ENCODE results near the gene ASB7. TPM values are rescaled to one million over a fixed set of nuclear protein-coding genes. Genes with fewer than 3 reads are reported as not detected.

The ASB7 gene
- total and polyA plus RNA-seq, 12 donors = 2.7 to 25.2 (median 11.1) TPM

GRCh38 chr15:100663086-100663914, 60.9 kb downstream of the ASB7 start:
- no peaks in the 10 kb centered on the region for H3K27me3 ChIP-seq
- H3K36me3 ChIP-seq (replicated peaks in 1 of 2) = no peaks in the 10 kb centered on the region
- no peaks in the 10 kb centered on the region for H3K4me1 ChIP-seq (replicated peaks in 1 of 2)
- no peaks in the 10 kb centered on the region for H3K9me3 ChIP-seq (replicated peaks in 1 of 3)
- no peak overlapping the region for H3K27ac ChIP-seq
- DNase-seq = peak in 1 of 7 donors; percentile 35
- no peak for TF ChIP-seq CTCF (IDR thresholded peaks at IDR 0.05)
- TF ChIP-seq POLR2A (IDR thresholded peaks at IDR 0.05) = no peak
- 53 to 68% (median 63%) methylated on average over 13 of the region's 13 CpGs for WGBS, 4 donors
- intact Hi-C loops (cut with DNase I) = loop anchor here in 1 of 2 donors (10.0 kb wide), 1 partner anchor 82 kb away; no protein-coding TSS in a partner anchor
- H3K4me3 ChIP-seq = no peak overlapping the region

- 47 to 58% (median 51%) methylated on average over 11 of the region's 11 CpGs for WGBS, 4 donors
- no peaks in the 10 kb centered on the region for H3K4me1 ChIP-seq (replicated peaks in 1 of 2)
- intact Hi-C loops (cut with DNase I) = loop anchor here in 1 of 2 donors (10.0 kb wide), 1 partner anchor 81 kb away; no protein-coding TSS in a partner anchor
These were observed 61.5 kb downstream of the ASB7 start for GRCh38 chr15:100663915-100664281.

DNA sequence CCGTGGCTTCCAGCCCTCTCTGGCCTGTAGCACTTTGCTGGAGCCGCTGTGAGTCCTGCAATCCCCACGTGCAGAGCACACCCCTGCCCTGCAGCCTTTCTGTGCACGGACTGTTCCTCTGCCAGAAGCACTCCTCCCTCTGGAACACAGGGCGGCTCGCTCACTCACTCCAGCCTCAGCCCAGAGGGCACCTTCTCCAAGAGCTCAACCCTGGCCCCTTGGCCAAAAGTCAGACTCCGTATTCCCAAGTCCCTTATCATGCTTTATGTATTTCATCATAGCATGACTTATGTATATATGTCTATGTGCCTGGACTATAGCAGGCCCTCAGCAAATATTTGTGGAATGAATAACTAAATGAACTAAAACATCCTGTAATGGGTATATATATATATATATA, 63.2 kb downstream of the ASB7 start:
- intact Hi-C loops (cut with DNase I) = loop anchor here in 1 of 2 donors (5.0 to 10.0 kb wide), 2 partner anchors 79 to 207 kb away; no protein-coding TSS in a partner anchor
- H3K36me3 ChIP-seq (replicated peaks in 1 of 2) = no peaks in the 10 kb centered on the region
- H3K9me3 ChIP-seq (replicated peaks in 1 of 3) = no peaks in the 10 kb centered on the region
- peak in 1 of 7 donors; percentile 49 for DNase-seq
- TF ChIP-seq POLR2A (IDR thresholded peaks at IDR 0.05) (no peak), CTCF (IDR thresholded peaks at IDR 0.05) (no peak)
- no peak overlapping the region for H3K4me3 ChIP-seq
- WGBS, 4 donors = 62 to 69% (median 67%) methylated on average over 7 of the region's 7 CpGs
- H3K4me1 ChIP-seq (replicated peaks in 1 of 2) = no peaks in the 10 kb centered on the region
- no peaks in the 10 kb centered on the region for H3K27me3 ChIP-seq
- H3K27ac ChIP-seq = no peak overlapping the region

More at GRCh38 chr15:100663915-100664281, 61.5 kb downstream of the ASB7 start:
- no peak for DNase-seq
- H3K4me3 ChIP-seq = no peak overlapping the region
- H3K27ac ChIP-seq = no peak overlapping the region
- TF ChIP-seq CTCF (IDR thresholded peaks at IDR 0.05) (no peak), POLR2A (IDR thresholded peaks at IDR 0.05) (no peak)
- H3K36me3 ChIP-seq (replicated peaks in 1 of 2) = no peaks in the 10 kb centered on the region
- H3K27me3 ChIP-seq = no peaks in the 10 kb centered on the region
- no peaks in the 10 kb centered on the region for H3K9me3 ChIP-seq (replicated peaks in 1 of 3)

DNA sequence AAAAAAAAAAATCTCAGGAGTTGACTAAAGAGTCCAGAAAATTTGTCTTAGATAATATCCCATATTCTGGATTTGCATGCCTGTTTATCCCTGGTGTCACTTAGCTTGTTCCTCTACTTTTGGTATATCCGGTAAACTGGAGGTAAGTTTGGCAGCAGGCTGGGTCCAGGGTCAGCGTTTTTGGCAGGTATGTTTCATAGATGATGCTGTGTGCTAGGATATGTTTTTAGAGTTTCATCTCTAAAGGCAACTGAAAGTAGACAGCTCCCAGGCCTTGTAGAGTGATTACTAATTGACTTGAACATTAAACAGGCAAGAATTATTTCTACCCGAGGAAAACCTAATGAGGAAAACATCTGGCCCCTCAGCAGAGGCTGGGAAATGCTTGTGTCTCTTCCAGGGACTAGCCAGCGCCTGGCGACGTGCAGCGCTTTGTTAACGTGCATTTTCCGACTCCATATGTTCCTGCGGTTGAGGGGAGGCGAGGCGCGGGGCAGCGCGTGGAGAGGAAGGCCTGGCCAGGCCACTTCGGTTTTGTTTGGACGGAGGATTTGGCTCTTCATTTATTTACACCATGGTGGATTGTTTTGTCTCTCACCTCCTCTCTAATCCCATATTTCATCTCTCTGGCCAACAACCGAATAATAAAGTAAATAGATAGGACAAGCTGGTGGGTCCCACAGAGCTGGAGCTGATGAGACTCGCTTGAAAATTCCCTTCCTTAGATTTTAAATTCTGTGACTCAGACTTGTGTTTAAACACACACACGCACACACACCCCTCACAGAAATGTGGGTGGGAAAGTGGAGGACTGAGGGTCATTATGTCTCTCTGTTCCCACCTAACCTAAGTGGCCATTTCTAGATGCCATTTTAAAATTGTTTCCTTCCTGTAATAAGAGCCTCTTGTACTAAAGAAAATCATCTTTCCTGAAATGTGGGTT, 65.3 kb downstream of the ASB7 start:
- H3K27ac ChIP-seq = peak overlapping the region in 2 of 5 donors; percentile 17 to 59

More for the DNA sequence above, 65.3 kb downstream of the ASB7 start:
- no peak for TF ChIP-seq CTCF (IDR thresholded peaks at IDR 0.05)
- no peaks in the 10 kb centered on the region for H3K9me3 ChIP-seq (replicated peaks in 1 of 3)
- no peaks in the 10 kb centered on the region for H3K36me3 ChIP-seq (replicated peaks in 1 of 2)
- DNase-seq = peak in 1 of 7 donors; percentile 52
- no peaks in the 10 kb centered on the region for H3K27me3 ChIP-seq
- intact Hi-C loops (cut with DNase I) = loop anchor here in 1 of 2 donors (5.0 to 10.0 kb wide), 2 partner anchors 77 to 205 kb away; no protein-coding TSS in a partner anchor
- WGBS, 4 donors = 68 to 76% (median 71%) methylated on average over 20 of the region's 20 CpGs
- no peak overlapping the region for H3K4me3 ChIP-seq
- no peaks in the 10 kb centered on the region for H3K4me1 ChIP-seq (replicated peaks in 1 of 2)

Measured in adrenal gland (tissue), 12 donors.